SK-N-SH (cell line): Measurements from ENCODE around the gene RTN4RL2. TPM values are rescaled to one million over a fixed set of nuclear protein-coding genes. Genes with fewer than 3 reads are reported as not detected.

ENCODE experiments used
- CTCF ChIA-PET: fragments of 300-600, 350-600 bp; formaldehyde crosslinking; extraction: SDS; loops from one replicate; lab custom pipeline; 2021; lab: Yijun Ruan, JAX
- POLR2A ChIA-PET: fragments of 350-600 bp; sonication (Branson Sonifier 250); formaldehyde crosslinking; extraction: SDS; loops from one replicate; lab custom pipeline; 2020; ENCODE audit warnings: antibody characterized with exemption, inconsistent platforms; lab: Yijun Ruan, JAX
- DNase-seq: peaks from one replicate; pipeline ENCODE4 v3.0.0; 2012
- H2AFZ ChIP-seq: fragments of 200-600 bp; sonication (generic); 2 replicates; pipeline ENCODE4 v1.8.1; 2016; ENCODE audit warnings: antibody characterized with exemption, mild to moderate bottlenecking, low read depth
- H3F3A ChIP-seq: fragments of 200-600 bp; sonication (generic); replicated peaks from 2 replicates; pipeline ENCODE3; 2016; ENCODE audit warnings: antibody characterized with exemption, mild to moderate bottlenecking; ENCODE audit not compliant: insufficient read depth
- H3K27ac ChIP-seq, 2 experiments: fragments of 200-500 bp in 1 of 2; fragments of 200-600 bp in 1 of 2; sonication (Bioruptor generic) in 1 of 2; sonication (generic), shearing (Covaris generic) in 1 of 2; 2 replicates each; pipeline versions ENCODE4 v1.5.1 to v1.6.1; 2014 to 2016; ENCODE audit warnings: low read depth in 2 of 2, inconsistent platforms in 1 of 2, low read length in 1 of 2, mild to moderate bottlenecking in 1 of 2, mixed read lengths in 1 of 2
- H3K27me3 ChIP-seq: fragments of 200-600 bp; sonication (generic), shearing (Covaris generic); 2 replicates; pipeline ENCODE4 v1.6.1; 2016; ENCODE audit warnings: mixed run types; ENCODE audit not compliant: insufficient read depth
- H3K36me3 ChIP-seq, 2 experiments: fragments of 200-500 bp in 1 of 2; fragments of 200-600 bp in 1 of 2; sonication (Bioruptor generic) in 1 of 2; sonication (generic) in 1 of 2; replicated peaks in 1 of 2; 2 replicates each; pipeline versions ENCODE3 to v1.5.1; 2014 to 2016; ENCODE audit warnings: low read length in 1 of 2, mild to moderate bottlenecking in 1 of 2; ENCODE audit not compliant: insufficient read depth in 2 of 2, control insufficient read depth in 1 of 2
- H3K4me1 ChIP-seq, 2 experiments: fragments of 200-500 bp in 1 of 2; fragments of 200-600 bp in 1 of 2; sonication (Bioruptor generic) in 1 of 2; sonication (generic), shearing (Covaris generic) in 1 of 2; 2 replicates each; pipeline versions ENCODE4 v1.5.1 to v1.6.1; 2014 to 2016; ENCODE audit warnings: low read depth in 1 of 2, low read length in 1 of 2, mixed run types in 1 of 2; ENCODE audit not compliant: insufficient read depth in 2 of 2, control insufficient read depth in 1 of 2
- H3K4me2 ChIP-seq: fragments of 200-600 bp; sonication (generic), shearing (Covaris generic); 2 replicates; pipeline ENCODE4 v1.6.1; 2017; ENCODE audit warnings: mixed run types
- H3K4me3 ChIP-seq, 2 experiments: fragments of 200-500 bp in 1 of 2; fragments of 200-600 bp in 1 of 2; sonication (Bioruptor generic) in 1 of 2; sonication (generic), shearing (Covaris generic) in 1 of 2; 2 replicates each; pipeline versions ENCODE4 v1.5.1 to v1.8.1; 2014 to 2016; ENCODE audit warnings: low read depth in 2 of 2, inconsistent platforms in 1 of 2, low read length in 1 of 2, mild to moderate bottlenecking in 1 of 2, mixed read lengths in 1 of 2, moderate library complexity in 1 of 2
- H3K79me2 ChIP-seq: fragments of 200-600 bp; sonication (generic); 2 replicates; pipeline ENCODE4 v1.8.1; 2017; ENCODE audit warnings: mild to moderate bottlenecking; ENCODE audit not compliant: insufficient read depth
- H3K9ac ChIP-seq: fragments of 200-600 bp; sonication (generic); 2 replicates; pipeline ENCODE4 v1.6.1; 2017; ENCODE audit warnings: mixed run types
- H3K9me2 ChIP-seq: fragments of 200-600 bp; sonication (generic); 2 replicates; pipeline ENCODE4 v1.6.1; 2017; ENCODE audit warnings: mixed run types
- H3K9me3 ChIP-seq: fragments of 200-600 bp; sonication (generic); 2 replicates; pipeline ENCODE4 v1.6.1; 2017; ENCODE audit warnings: mixed run types, mild to moderate bottlenecking, moderate library complexity
- H4K20me1 ChIP-seq: fragments of 200-600 bp; sonication (generic); 2 replicates; pipeline ENCODE4 v1.6.1; 2017; ENCODE audit warnings: mild to moderate bottlenecking, mixed run types; ENCODE audit not compliant: insufficient read depth
- ELF1 ChIP-seq: IDR thresholded peaks from 2 replicates; pipeline ENCODE4 v1.4.0; 2012
- EP300 ChIP-seq, 2 experiments: IDR thresholded peaks; 2 replicates each; pipeline versions ENCODE4 v1.4.0 to v1.6.1; 2012; ENCODE audit warnings: borderline replicate concordance in 1 of 2, low read depth in 1 of 2, low read length in 1 of 2
- FOXJ3 ChIP-seq: sonication (generic); formaldehyde crosslinking; IDR thresholded peaks from 2 replicates; pipeline ENCODE4 v1.5.1; 2020; ENCODE audit warnings: mild to moderate bottlenecking, missing genetic modification reagents
- GATA2 ChIP-seq: sonication (generic); formaldehyde crosslinking; IDR thresholded peaks from 2 replicates; pipeline ENCODE4 v1.5.0; 2020; ENCODE audit warnings: mild to moderate bottlenecking, missing genetic modification reagents
- MEF2A ChIP-seq: IDR thresholded peaks from 2 replicates; pipeline ENCODE4 v1.4.0; 2012; ENCODE audit warnings: low read depth, borderline replicate concordance
- PBX3 ChIP-seq: IDR thresholded peaks from 2 replicates; pipeline ENCODE4; 2012
- RXRA ChIP-seq: IDR thresholded peaks from 2 replicates; pipeline ENCODE4 v1.4.0; 2012; ENCODE audit warnings: low read depth, mild to moderate bottlenecking, borderline replicate concordance
- SIN3A ChIP-seq: IDR thresholded peaks from 2 replicates; pipeline ENCODE4 v1.6.1; 2012; ENCODE audit warnings: low read depth, mild to moderate bottlenecking, low read length, moderate library complexity, borderline replicate concordance
- ZBTB33 ChIP-seq: IDR thresholded peaks from 2 replicates; pipeline ENCODE4 v1.4.0; 2012; ENCODE audit warnings: low read depth, borderline replicate concordance
- WGBS: methylation state at CpG from one replicate; pipeline ENCODE4 v1.1.6; 2017; ENCODE audit warnings: low lambda C conversion rate; 5-methylcytosine and 5-hydroxymethylcytosine counted together
- polyA plus RNA-seq, 3 experiments: library from polyadenylated mRNA; depleted of rRNA; stranded (reverse); fragments of >200 nt; gene quantifications; 2 replicates each; pipeline ENCODE4 v1.2.3, GENCODE V29; 2012
- TF ChIP-seq, protein P1 (sequence below): fragments of 150-350 bp; IDR thresholded peaks from 2 replicates; pipeline ENCODE4 v1.6.1; 2017; ENCODE audit warnings: antibody characterized with exemption, low read length, low read depth, borderline replicate concordance
- TF ChIP-seq, protein P2 (sequence below): IDR thresholded peaks from 2 replicates; pipeline ENCODE4 v1.4.0; 2012; ENCODE audit warnings: low read depth, borderline replicate concordance

Gene RTN4RL2
- polyA plus RNA-seq, 1 of the 3 experiments (the other 2 are of a cell fraction): 0.30 TPM

- TF ChIP-seq, protein P1, sequence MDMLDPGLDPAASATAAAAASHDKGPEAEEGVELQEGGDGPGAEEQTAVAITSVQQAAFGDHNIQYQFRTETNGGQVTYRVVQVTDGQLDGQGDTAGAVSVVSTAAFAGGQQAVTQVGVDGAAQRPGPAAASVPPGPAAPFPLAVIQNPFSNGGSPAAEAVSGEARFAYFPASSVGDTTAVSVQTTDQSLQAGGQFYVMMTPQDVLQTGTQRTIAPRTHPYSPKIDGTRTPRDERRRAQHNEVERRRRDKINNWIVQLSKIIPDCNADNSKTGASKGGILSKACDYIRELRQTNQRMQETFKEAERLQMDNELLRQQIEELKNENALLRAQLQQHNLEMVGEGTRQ: no peak
- no peak for TF ChIP-seq GATA2 (CRISPR knock-in tag)
- TF ChIP-seq EP300 (IDR thresholded peaks at IDR 0.05; ENCODE audit: borderline replicate concordance in 1 of 2, low read depth in 1 of 2, low read length in 1 of 2): no peak
- TF ChIP-seq SIN3A: no peak
- no peak for TF ChIP-seq MEF2A
- TF ChIP-seq, protein P2, sequence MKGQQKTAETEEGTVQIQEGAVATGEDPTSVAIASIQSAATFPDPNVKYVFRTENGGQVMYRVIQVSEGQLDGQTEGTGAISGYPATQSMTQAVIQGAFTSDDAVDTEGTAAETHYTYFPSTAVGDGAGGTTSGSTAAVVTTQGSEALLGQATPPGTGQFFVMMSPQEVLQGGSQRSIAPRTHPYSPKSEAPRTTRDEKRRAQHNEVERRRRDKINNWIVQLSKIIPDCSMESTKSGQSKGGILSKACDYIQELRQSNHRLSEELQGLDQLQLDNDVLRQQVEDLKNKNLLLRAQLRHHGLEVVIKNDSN: no peak
- TF ChIP-seq ELF1: no peak
- no peak for TF ChIP-seq ZBTB33
- TF ChIP-seq RXRA: no peak
- POLR2A ChIA-PET: no interaction called here
- no peak overlapping the region for H3K27ac ChIP-seq
Observed at GRCh38 chr11:57428643-57429042, 31.7 kb upstream of the RTN4RL2 start.

GRCh38 chr11:57429946-57430345 is 30.4 kb upstream of the RTN4RL2 start:
- no peak overlapping the region for H3K4me2 ChIP-seq
- H3K9me3 ChIP-seq: no peaks in the 10 kb centered on the region
- H3K4me1 ChIP-seq: peaks cover 14% of the 10 kb centered on the region in 2 experiments; a peak in 2 of 4 replicates
- H4K20me1 ChIP-seq: no peaks in the 10 kb centered on the region
- 67% methylated on average over 4 of the region's 4 CpGs for WGBS
- CTCF ChIA-PET: interaction anchor here (0.7 kb wide), 1 partner anchor 27 kb away, joined by 3 read pairs; no protein-coding TSS in a partner anchor
- H3K9me2 ChIP-seq: no peaks in the 10 kb centered on the region
- no peak overlapping the region for H2AFZ ChIP-seq
- DNase-seq: no peak
- H3K36me3 ChIP-seq: no peaks in the 10 kb centered on the region
- no peaks in the 10 kb centered on the region for H3K79me2 ChIP-seq
- no peak overlapping the region for H3K4me3 ChIP-seq
- no peak overlapping the region for H3K9ac ChIP-seq
- H3F3A ChIP-seq: no peaks in the 10 kb centered on the region
- H3K27ac ChIP-seq: no peak overlapping the region
- TF ChIP-seq PBX3: no peak
- TF ChIP-seq ELF1: no peak
- no peak for TF ChIP-seq FOXJ3 (CRISPR knock-in tag)
- POLR2A ChIA-PET: no interaction called here
- no peaks in the 10 kb centered on the region; the same call in 1 of the 2 replicates for H3K27me3 ChIP-seq

More at GRCh38 chr11:57428643-57429042, 31.7 kb upstream of the RTN4RL2 start:
- Histone ChIP-seq H3K9ac (no peak overlapping the region), H3K27me3 (no peaks in the 10 kb centered on the region; the same call in 1 of the 2 replicates), H3K4me3 (no peak overlapping the region), H3K79me2 (no peaks in the 10 kb centered on the region), H4K20me1 (no peaks in the 10 kb centered on the region), H3K9me2 (no peaks in the 10 kb centered on the region), H3K4me1 (peaks cover 18 to 24% of the 10 kb centered on the region in 2 experiments; a peak in 2 of 4 replicates), H3K36me3 (no peaks in the 10 kb centered on the region), H3K4me2 (no peak overlapping the region), H3K9me3 (no peaks in the 10 kb centered on the region), H2AFZ (no peak overlapping the region), H3F3A (no peaks in the 10 kb centered on the region)
- no peak for DNase-seq
- WGBS: 62% methylated on average over 5 of the region's 5 CpGs
- CTCF ChIA-PET: interaction anchor here (1.2 to 1.6 kb wide), 2 partner anchors 13 to 65 kb away, joined by 3 to 4 read pairs; no protein-coding TSS in a partner anchor
